Ovary (tissue), 3 donors: ENCODE data around the gene GPR137.

Experiments used
- CTCF ChIP-seq, 3 donors: fragments of 450-650 bp in 2 of 3; fragments of 200-600 bp in 1 of 3; IDR thresholded peaks; one replicate each; pipeline versions ENCODE4 v1.5.1 to v1.8.0; 2016 to 2022; ENCODE audit warnings: antibody characterized with exemption in 3 of 3, mild to moderate bottlenecking in 1 of 3
- EP300 ChIP-seq: sonication (generic); formaldehyde crosslinking; IDR thresholded peaks from one replicate; pipeline ENCODE4 v1.6.1; 2017; ENCODE audit warnings: antibody characterized with exemption
- POLR2A ChIP-seq: fragments of 450-650 bp; IDR thresholded peaks from one replicate; pipeline ENCODE4 v1.6.1; 2017; ENCODE audit warnings: antibody characterized with exemption, mild to moderate bottlenecking, moderate library complexity
- donor health status: DM: no; HTN: no; CAD: no.

- TF ChIP-seq CTCF (IDR thresholded peaks at IDR 0.05): no peak
- no peak for TF ChIP-seq EP300
- no peak for TF ChIP-seq POLR2A
These were observed 7.0 kb upstream of the GPR137 start for GRCh38 chr11:64278576-64279190.
